ENCODE data around the gene C6orf163.

C6orf163 gene

DNA sequence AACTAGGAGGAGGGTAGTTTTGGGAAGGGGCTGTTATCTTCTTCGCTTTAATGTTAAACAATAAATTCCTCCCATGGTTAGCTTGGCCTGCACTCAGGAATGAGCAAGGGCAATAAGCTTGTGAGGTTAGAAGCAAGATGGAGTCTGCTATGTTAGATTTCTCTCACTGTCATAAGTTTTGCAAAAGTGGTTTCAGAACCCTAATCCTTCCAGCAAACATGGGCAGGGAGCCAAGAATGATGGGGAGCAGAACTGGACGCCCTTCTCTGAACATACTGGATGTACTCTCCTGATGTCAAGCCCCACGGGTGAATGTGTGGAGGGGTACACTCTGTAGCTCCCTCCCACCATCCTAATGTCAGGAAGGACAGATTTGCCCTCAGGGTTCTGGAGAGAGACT is 22.3 kb downstream of the C6orf163 start:
- H3K4me3 ChIP-seq: no peak overlapping the region
- TF ChIP-seq, protein P1, sequence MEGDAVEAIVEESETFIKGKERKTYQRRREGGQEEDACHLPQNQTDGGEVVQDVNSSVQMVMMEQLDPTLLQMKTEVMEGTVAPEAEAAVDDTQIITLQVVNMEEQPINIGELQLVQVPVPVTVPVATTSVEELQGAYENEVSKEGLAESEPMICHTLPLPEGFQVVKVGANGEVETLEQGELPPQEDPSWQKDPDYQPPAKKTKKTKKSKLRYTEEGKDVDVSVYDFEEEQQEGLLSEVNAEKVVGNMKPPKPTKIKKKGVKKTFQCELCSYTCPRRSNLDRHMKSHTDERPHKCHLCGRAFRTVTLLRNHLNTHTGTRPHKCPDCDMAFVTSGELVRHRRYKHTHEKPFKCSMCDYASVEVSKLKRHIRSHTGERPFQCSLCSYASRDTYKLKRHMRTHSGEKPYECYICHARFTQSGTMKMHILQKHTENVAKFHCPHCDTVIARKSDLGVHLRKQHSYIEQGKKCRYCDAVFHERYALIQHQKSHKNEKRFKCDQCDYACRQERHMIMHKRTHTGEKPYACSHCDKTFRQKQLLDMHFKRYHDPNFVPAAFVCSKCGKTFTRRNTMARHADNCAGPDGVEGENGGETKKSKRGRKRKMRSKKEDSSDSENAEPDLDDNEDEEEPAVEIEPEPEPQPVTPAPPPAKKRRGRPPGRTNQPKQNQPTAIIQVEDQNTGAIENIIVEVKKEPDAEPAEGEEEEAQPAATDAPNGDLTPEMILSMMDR (IDR thresholded peaks at IDR 0.05): no peak
- no peaks in the 10 kb centered on the region for H3K4me1 ChIP-seq
- H3K27ac ChIP-seq: no peak overlapping the region
- no peak for DNase-seq
- intact Hi-C loops (cut with DNase I; ENCODE audit: low total_unique reads): no loop called here
- H3K27me3 ChIP-seq: no peaks in the 10 kb centered on the region
- H3K9me3 ChIP-seq: peaks cover 0 to 6% (median 3%) of the 10 kb centered on the region in 3 donors
- H3K36me3 ChIP-seq: no peaks in the 10 kb centered on the region

- intact Hi-C loops (cut with DNase I; ENCODE audit: low total_unique reads): no loop called here
- no peak overlapping the region for H3K4me3 ChIP-seq
- H3K27me3 ChIP-seq: no peaks in the 10 kb centered on the region
- H3K9me3 ChIP-seq: peaks cover 0 to 6% (median 0%) of the 10 kb centered on the region in 3 donors
- H3K4me1 ChIP-seq: no peaks in the 10 kb centered on the region
- TF ChIP-seq, protein P1 (IDR thresholded peaks at IDR 0.05): no peak
- H3K36me3 ChIP-seq: no peaks in the 10 kb centered on the region
- H3K27ac ChIP-seq: no peak overlapping the region
- no peak for DNase-seq
These were observed 28.8 kb downstream of the C6orf163 start for GRCh38 chr6:87373377-87373776.

DNA sequence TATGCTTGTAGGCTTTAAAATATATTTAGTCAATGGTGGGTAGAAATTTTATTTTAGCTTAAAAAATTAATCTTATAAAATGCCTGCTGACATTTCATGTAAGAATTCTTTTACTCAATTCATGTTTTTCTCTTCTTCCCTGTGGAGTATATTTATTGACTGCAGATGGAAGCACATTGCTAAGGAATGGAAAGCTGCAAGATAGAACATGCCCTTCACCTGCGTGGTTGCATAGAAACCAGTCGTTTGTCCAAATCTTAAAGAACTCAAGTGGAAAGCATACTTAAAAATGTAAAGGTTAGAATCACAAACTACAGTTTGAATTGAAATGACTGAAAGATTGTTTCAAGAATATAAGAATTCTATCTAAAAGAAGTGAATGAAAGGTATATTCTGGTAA is 30.7 kb downstream of the C6orf163 start:
- peaks cover 0 to 3% (median 0%) of the 10 kb centered on the region in 4 donors for H3K4me1 ChIP-seq
- no peaks in the 10 kb centered on the region for H3K27me3 ChIP-seq
- no peak overlapping the region for H3K4me3 ChIP-seq
- H3K36me3 ChIP-seq: no peaks in the 10 kb centered on the region
- intact Hi-C loops (cut with DNase I; ENCODE audit: low total_unique reads): no loop called here
- TF ChIP-seq, protein P1 (IDR thresholded peaks at IDR 0.05): no peak
- no peak overlapping the region for H3K27ac ChIP-seq
- H3K9me3 ChIP-seq: no peaks in the 10 kb centered on the region
- no peak for DNase-seq

DNA sequence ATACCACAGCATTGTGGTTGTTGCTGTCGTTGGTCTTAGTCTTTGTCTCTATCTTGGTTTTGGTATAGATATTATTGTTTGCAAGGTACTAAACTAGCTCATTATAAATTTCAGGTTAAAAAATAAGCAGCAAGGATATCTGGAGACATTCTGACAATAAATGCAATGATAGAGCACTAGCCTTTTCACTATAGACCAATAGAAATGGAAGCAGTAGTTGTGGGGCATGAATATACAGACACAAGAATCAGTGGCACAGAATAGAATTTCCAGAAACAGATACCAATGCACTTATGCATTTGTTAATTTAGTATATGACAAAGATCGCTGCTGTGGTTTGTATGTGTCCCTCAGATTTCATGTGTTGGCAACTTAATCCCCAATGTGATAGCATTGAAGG is 32.0 kb downstream of the C6orf163 start:
- no peak overlapping the region for H3K4me3 ChIP-seq
- no peak for DNase-seq
- no peak overlapping the region for H3K27ac ChIP-seq
- H3K36me3 ChIP-seq: no peaks in the 10 kb centered on the region
- intact Hi-C loops (cut with DNase I; ENCODE audit: low total_unique reads): no loop called here
- no peaks in the 10 kb centered on the region for H3K27me3 ChIP-seq
- H3K9me3 ChIP-seq: no peaks in the 10 kb centered on the region
- TF ChIP-seq, protein P1 (IDR thresholded peaks at IDR 0.05): no peak
- peaks cover 0 to 3% (median 0%) of the 10 kb centered on the region in 4 donors for H3K4me1 ChIP-seq

DNA sequence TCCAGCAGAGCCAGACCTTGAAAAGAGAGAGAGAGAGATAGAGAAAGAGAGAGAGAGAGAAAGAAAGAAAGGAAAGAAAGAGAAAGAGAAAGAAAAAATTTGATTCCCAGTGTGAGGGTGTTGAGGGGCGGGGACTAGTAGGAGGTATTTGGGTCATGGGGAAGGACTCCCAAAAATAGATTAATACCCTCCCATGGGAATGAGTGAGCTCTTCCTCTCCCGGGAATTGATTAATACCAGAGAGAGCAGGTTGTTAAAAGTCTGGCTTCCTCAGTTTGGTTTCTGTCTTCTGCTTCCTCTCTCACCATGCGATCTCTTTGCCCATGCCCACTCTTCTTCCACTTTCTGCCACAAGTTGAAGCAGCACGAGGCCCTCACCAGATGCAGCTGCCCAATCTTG is 34.3 kb downstream of the C6orf163 start:
- no peaks in the 10 kb centered on the region for H3K27me3 ChIP-seq
- peaks cover 0 to 3% (median 0%) of the 10 kb centered on the region in 4 donors for H3K4me1 ChIP-seq
- H3K9me3 ChIP-seq: no peaks in the 10 kb centered on the region
- no peaks in the 10 kb centered on the region for H3K36me3 ChIP-seq
- TF ChIP-seq, protein P1 (IDR thresholded peaks at IDR 0.05): no peak
- DNase-seq: no peak
- intact Hi-C loops (cut with DNase I; ENCODE audit: low total_unique reads): no loop called here
- H3K4me3 ChIP-seq: no peak overlapping the region
- no peak overlapping the region for H3K27ac ChIP-seq

GRCh38 chr6:87382861-87383260 is 38.2 kb downstream of the C6orf163 start:
- H3K27me3 ChIP-seq: no peaks in the 10 kb centered on the region
- no peaks in the 10 kb centered on the region for H3K36me3 ChIP-seq
- peaks cover 0 to 3% (median 0%) of the 10 kb centered on the region in 4 donors for H3K4me1 ChIP-seq
- TF ChIP-seq, protein P1 (IDR thresholded peaks at IDR 0.05): no peak
- no peaks in the 10 kb centered on the region for H3K9me3 ChIP-seq
- H3K27ac ChIP-seq: no peak overlapping the region
- DNase-seq: no peak
- intact Hi-C loops (cut with DNase I; ENCODE audit: low total_unique reads): no loop called here
- no peak overlapping the region for H3K4me3 ChIP-seq
